Liver (tissue), 9 donors: Measurements from ENCODE around the gene SEMA7A. TPM values are rescaled to one million over a fixed set of nuclear protein-coding genes. Genes with fewer than 3 reads are reported as not detected.
A peak's percentile ranks its signal among the peaks of the same experiment; 100 is the strongest.

Experiments used
- DNase-seq: peaks from one replicate; pipeline ENCODE4 v3.0.0-alpha.2; 2017; ENCODE audit warnings: low spot score
- H3K27ac ChIP-seq, 2 donors: one replicate each; pipeline ENCODE4 v1.7.0; 2013; ENCODE audit warnings: inconsistent platforms in 2 of 2, low read length in 2 of 2, control low read depth in 1 of 2, low read depth in 1 of 2, mild to moderate bottlenecking in 1 of 2
- H3K27me3 ChIP-seq, 4 donors: one replicate each; pipeline versions ENCODE4 v1.6.1 to v1.7.0; 2013; ENCODE audit warnings: low read length in 3 of 4, inconsistent platforms in 1 of 4, mild to moderate bottlenecking in 1 of 4, moderate library complexity in 1 of 4; ENCODE audit not compliant: control insufficient read depth in 4 of 4, insufficient read depth in 4 of 4
- H3K36me3 ChIP-seq, 4 donors: one replicate each; pipeline versions ENCODE4 v1.6.1 to v1.7.0; 2013; ENCODE audit warnings: low read length in 3 of 4, mild to moderate bottlenecking in 3 of 4, low read depth in 1 of 4, moderate library complexity in 1 of 4; ENCODE audit not compliant: control insufficient read depth in 4 of 4, insufficient read depth in 3 of 4
- H3K4me1 ChIP-seq, 4 donors: one replicate each; pipeline versions ENCODE4 v1.6.1 to v1.7.0; 2013; ENCODE audit warnings: low read length in 3 of 4, mild to moderate bottlenecking in 3 of 4, moderate library complexity in 1 of 4; ENCODE audit not compliant: control insufficient read depth in 4 of 4, insufficient read depth in 4 of 4
- H3K4me3 ChIP-seq, 3 donors: one replicate each; pipeline versions ENCODE4 v1.6.1 to v1.7.0; 2013; ENCODE audit warnings: low read length in 3 of 3, control low read depth in 1 of 3, low read depth in 1 of 3, mild to moderate bottlenecking in 1 of 3
- H3K9ac ChIP-seq, 2 donors: one replicate each; pipeline ENCODE4 v1.7.0; 2013; ENCODE audit warnings: low read length in 2 of 2, mild to moderate bottlenecking in 2 of 2, moderate library complexity in 2 of 2, control low read depth in 1 of 2, low read depth in 1 of 2
- H3K9me3 ChIP-seq, 4 donors: one replicate each; pipeline versions ENCODE4 v1.6.1 to v1.7.0; 2013; ENCODE audit warnings: low read length in 3 of 4; ENCODE audit not compliant: control insufficient read depth in 4 of 4
- EGR1 ChIP-seq, 2 donors: IDR thresholded peaks; 2 replicates each; pipeline ENCODE4 v1.6.1; 2016 to 2018; ENCODE audit warnings: antibody characterized with exemption in 2 of 2, low read depth in 2 of 2
- FOXA1 ChIP-seq: IDR thresholded peaks from 2 replicates; pipeline ENCODE4 v1.6.1; 2016; ENCODE audit warnings: antibody characterized with exemption
- FOXA2 ChIP-seq: IDR thresholded peaks from 2 replicates; pipeline ENCODE4 v1.6.1; 2016; ENCODE audit warnings: antibody characterized with exemption
- HNF4A ChIP-seq, 2 donors: conservative IDR thresholded peaks; 2 replicates each; pipeline ENCODE4 v1.6.1; 2016; ENCODE audit warnings: antibody characterized with exemption in 2 of 2, mild to moderate bottlenecking in 2 of 2
- JUND ChIP-seq, 2 donors: IDR thresholded peaks; 2 replicates each; pipeline ENCODE4 v1.6.1; 2016; ENCODE audit warnings: antibody characterized with exemption in 2 of 2
- NR2F2 ChIP-seq: IDR thresholded peaks from 2 replicates; pipeline ENCODE4 v1.6.1; 2016; ENCODE audit warnings: antibody characterized with exemption
- REST ChIP-seq: IDR thresholded peaks from 2 replicates; pipeline ENCODE4 v1.6.1; 2016; ENCODE audit warnings: antibody characterized with exemption, mild to moderate bottlenecking
- SP1 ChIP-seq: IDR thresholded peaks from 2 replicates; pipeline ENCODE4 v1.6.1; 2018; ENCODE audit warnings: antibody characterized with exemption, mild to moderate bottlenecking
- TAF1 ChIP-seq: conservative IDR thresholded peaks from 2 replicates; pipeline ENCODE4 v1.6.1; 2016; ENCODE audit warnings: antibody characterized with exemption, mild to moderate bottlenecking
- YY1 ChIP-seq: IDR thresholded peaks from 2 replicates; pipeline ENCODE4 v1.6.1; 2016; ENCODE audit warnings: antibody characterized with exemption, mild to moderate bottlenecking
- ZBTB33 ChIP-seq: IDR thresholded peaks from 2 replicates; pipeline ENCODE4 v1.6.1; 2016; ENCODE audit warnings: antibody characterized with exemption
- WGBS: extraction: QIAGEN DNeasy Blood & Tissue Kit; methylation state at CpG from one replicate; pipeline ENCODE4 v1.1.7; 2013; 5-methylcytosine and 5-hydroxymethylcytosine counted together
- polyA plus RNA-seq, 2 donors: library from polyadenylated mRNA; stranded (reverse) in 1 of 2; unstranded in 1 of 2; fragments of 200-250 nt in 1 of 2; fragments of >200 nt in 1 of 2; fragmentation: Nextera tagmentation in 1 of 2; extraction: Ambion mirVana in 1 of 2; gene quantifications; one replicate each; pipeline versions ENCODE4 v1.2.1 to v1.2.3, GENCODE V29; 2013 to 2015
- total RNA-seq, 2 donors: library from RNA; depleted of rRNA; stranded (reverse); fragments of >200 nt; gene quantifications; one replicate each; pipeline ENCODE4 v1.2.3, GENCODE V29; 2014
- TF ChIP-seq, protein P1 (sequence below): IDR thresholded peaks from 2 replicates; pipeline ENCODE4 v1.6.1; 2016; ENCODE audit warnings: antibody characterized with exemption
- donor health status: healthy.
- donor health status: healthy.
- donor health status: healthy.
- donor health status: healthy.
- donor health status: healthy.

Gene SEMA7A
- total and polyA plus RNA-seq, 4 donors, result 0.14 to 18.1 (median 1.4) TPM

- no peaks in the 10 kb centered on the region for H3K36me3 ChIP-seq
- no peaks in the 10 kb centered on the region for H3K4me1 ChIP-seq
- no peak overlapping the region for H3K27ac ChIP-seq
- DNase-seq, result peak; percentile 38
- no peaks in the 10 kb centered on the region for H3K27me3 ChIP-seq
- no peak overlapping the region for H3K4me3 ChIP-seq
- 89% methylated on average over 10 of the region's 10 CpGs for WGBS
- TF ChIP-seq EGR1 (IDR thresholded peaks at IDR 0.05; ENCODE audit: low read depth in 2 of 2) (no peak), JUND (IDR thresholded peaks at IDR 0.05) (no peak), TAF1 (no peak), YY1 (no peak), HNF4A (conservative IDR thresholded peaks at IDR 0.05) (no peak), FOXA2 (no peak), FOXA1 (no peak), REST (no peak), NR2F2 (no peak)
- no peaks in the 10 kb centered on the region for H3K9me3 ChIP-seq
- no peak overlapping the region for H3K9ac ChIP-seq
Observed at GRCh38 chr15:74388363-74388951, 45.3 kb downstream of the SEMA7A start.

DNA sequence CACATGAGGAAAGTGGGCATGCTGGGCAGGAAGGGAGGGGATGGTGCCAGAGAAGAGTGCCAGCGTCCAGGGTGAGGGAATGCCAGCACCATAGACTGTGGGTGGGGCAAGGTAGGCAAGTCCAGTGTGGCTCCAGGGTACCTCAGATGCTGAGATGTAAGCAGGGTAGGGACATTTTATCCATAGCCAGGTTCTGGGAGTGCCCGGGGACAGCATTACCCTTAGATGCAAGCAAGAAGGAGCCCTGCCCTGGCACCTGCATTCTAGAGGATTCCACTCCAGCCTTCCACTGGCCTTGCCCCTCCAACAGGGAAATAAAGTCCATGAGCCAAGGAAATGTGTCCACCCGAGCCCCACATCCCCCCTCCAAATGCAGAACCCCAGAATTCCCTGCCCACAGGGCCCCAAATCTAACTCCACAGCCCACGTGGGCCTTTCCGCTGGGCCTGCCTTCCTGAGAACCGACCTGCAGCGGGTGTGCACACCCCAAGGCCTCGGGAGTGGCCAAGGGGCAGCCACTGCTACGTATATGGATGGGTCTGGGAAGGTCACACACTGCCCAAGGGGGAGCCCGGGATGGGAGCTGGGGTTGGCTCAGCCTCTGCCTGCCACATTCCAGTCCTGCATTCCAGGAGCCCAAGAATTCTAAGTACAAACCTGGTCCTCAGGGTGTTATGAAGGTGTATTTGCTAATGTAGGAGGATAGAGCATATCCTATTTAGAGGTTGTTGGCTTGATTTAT, 46.0 kb downstream of the SEMA7A start:
- Histone ChIP-seq H3K9ac (no peak overlapping the region), H3K9me3 (no peaks in the 10 kb centered on the region), H3K4me1 (no peaks in the 10 kb centered on the region), H3K4me3 (no peak overlapping the region), H3K27ac (no peak overlapping the region), H3K36me3 (no peaks in the 10 kb centered on the region), H3K27me3 (no peaks in the 10 kb centered on the region)
- DNase-seq, result peak; percentile 49
- TF ChIP-seq, protein P1, sequence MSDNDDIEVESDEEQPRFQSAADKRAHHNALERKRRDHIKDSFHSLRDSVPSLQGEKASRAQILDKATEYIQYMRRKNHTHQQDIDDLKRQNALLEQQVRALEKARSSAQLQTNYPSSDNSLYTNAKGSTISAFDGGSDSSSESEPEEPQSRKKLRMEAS, result no peak
- TF ChIP-seq SP1 (no peak), ZBTB33 (no peak), REST (no peak), TAF1 (no peak)
- 81% methylated on average over 10 of the region's 10 CpGs for WGBS
